Kidney (tissue), 14 donors: ENCODE results near the gene CHST3. TPM values are rescaled to one million over a fixed set of nuclear protein-coding genes. Genes with fewer than 3 reads are reported as not detected.

Experiments used
- DNase-seq, 5 donors: peaks; one replicate each; pipeline ENCODE4 v3.0.0-alpha.2; 2013 to 2020
- FAIRE-seq: peaks from 2 replicates; lab custom pipeline; 2012; peaks lifted over from hg19 to GRCh38; lab: Jason Lieb, UNC
- H3K27ac ChIP-seq, 2 donors: one replicate each; pipeline ENCODE4 v1.7.0; 2013; ENCODE audit warnings: low read depth in 2 of 2, low read length in 2 of 2, inconsistent platforms in 1 of 2
- H3K27me3 ChIP-seq: one replicate; pipeline ENCODE4 v1.7.1; 2013; ENCODE audit warnings: low read length, inconsistent platforms; ENCODE audit not compliant: control insufficient read depth, insufficient read depth
- H3K36me3 ChIP-seq, 3 donors: one replicate each; pipeline versions ENCODE4 v1.7.0 to v1.7.1; 2013; ENCODE audit warnings: low read length in 3 of 3, control low read depth in 1 of 3, inconsistent platforms in 1 of 3; ENCODE audit not compliant: insufficient read depth in 3 of 3, control insufficient read depth in 2 of 3
- H3K4me1 ChIP-seq, 3 donors: one replicate each; pipeline versions ENCODE4 v1.7.0 to v1.7.1; 2013; ENCODE audit warnings: low read length in 3 of 3, inconsistent platforms in 1 of 3, low read depth in 1 of 3; ENCODE audit not compliant: control insufficient read depth in 2 of 3, insufficient read depth in 2 of 3
- H3K4me3 ChIP-seq, 3 donors: one replicate each; pipeline versions ENCODE4 v1.7.0 to v1.8.1; 2013; ENCODE audit warnings: low read length in 3 of 3, control low read depth in 1 of 3, inconsistent platforms in 1 of 3
- H3K9ac ChIP-seq, 3 donors: one replicate each; pipeline versions ENCODE4 v1.7.0 to v1.7.1; 2013; ENCODE audit warnings: low read length in 3 of 3, control low read depth in 1 of 3, inconsistent platforms in 1 of 3
- H3K9me3 ChIP-seq, 3 donors: one replicate each; pipeline versions ENCODE4 v1.7.0 to v1.7.1; 2013; ENCODE audit warnings: low read length in 3 of 3, control low read depth in 1 of 3, inconsistent platforms in 1 of 3; ENCODE audit not compliant: control insufficient read depth in 2 of 3, insufficient read depth in 1 of 3
- intact Hi-C: fragments of 100-400 bp; cut with DNase I; formaldehyde crosslinking; loops from one replicate; pipeline ENCODE4 v1.11.1; 2022
- polyA plus RNA-seq: library from polyadenylated mRNA; stranded (reverse); fragments of 350-450 nt; fragmentation: Illumina TruSeq; extraction: RNeasy Lipid Tissue Mini Kit (QIAGEN cat#74804); gene quantifications from one replicate; pipeline ENCODE4 v1.2.3, GENCODE V29; 2014; ENCODE audit warnings: low read depth, low replicate concordance; ENCODE audit not compliant: insufficient read depth
- total RNA-seq: library from RNA; stranded (reverse); fragmentation: NEBNext Ultra II Directional; extraction: Animal tissue kit (Norgen Biotek cat#: 25700); gene quantifications from one replicate; pipeline ENCODE4 v1.2.1, GENCODE V29; 2021
- TF ChIP-seq, protein P1 (sequence below): IDR thresholded peaks from 3 replicates; pipeline ENCODE4 v1.5.1; 2012; ENCODE audit warnings: mild to moderate bottlenecking, moderate library complexity, borderline replicate concordance; ENCODE audit not compliant: insufficient read depth; ENCODE audit errors: extremely low read depth
- donor health status: control.
- donor health status: control.
- donor health status: control.
- donor health status: control.
- donor health status: control.
- donor health status: DM: yes; HTN: yes; CAD: no.
- donor health status: Normal renal cell carcinoma (clear cell type).

Gene CHST3
- total and polyA plus RNA-seq, 2 donors from 2014 or later, result 9.1 to 31.5 TPM

DNA sequence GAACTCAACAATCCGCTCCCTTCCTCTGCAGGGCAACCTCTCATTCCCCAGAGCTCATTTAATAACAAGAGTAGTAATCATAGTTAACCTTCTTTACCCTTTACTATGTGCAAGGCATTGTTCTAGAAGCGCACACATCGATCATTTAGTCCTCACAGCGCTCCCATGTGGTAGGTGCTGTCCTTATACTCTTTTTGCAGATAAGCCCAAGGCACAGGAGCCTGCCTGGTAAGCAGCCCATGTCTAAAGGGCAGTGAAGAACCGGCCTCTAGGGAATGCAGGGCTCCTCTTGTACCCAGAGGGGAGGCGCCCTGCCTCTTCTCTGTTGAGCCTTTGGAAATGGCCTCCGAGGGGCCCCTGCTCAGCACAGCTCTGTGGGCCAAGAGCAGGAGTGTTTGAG lies 14.3 kb downstream of the CHST3 start:
- no peak overlapping the region for H3K9ac ChIP-seq

DNA sequence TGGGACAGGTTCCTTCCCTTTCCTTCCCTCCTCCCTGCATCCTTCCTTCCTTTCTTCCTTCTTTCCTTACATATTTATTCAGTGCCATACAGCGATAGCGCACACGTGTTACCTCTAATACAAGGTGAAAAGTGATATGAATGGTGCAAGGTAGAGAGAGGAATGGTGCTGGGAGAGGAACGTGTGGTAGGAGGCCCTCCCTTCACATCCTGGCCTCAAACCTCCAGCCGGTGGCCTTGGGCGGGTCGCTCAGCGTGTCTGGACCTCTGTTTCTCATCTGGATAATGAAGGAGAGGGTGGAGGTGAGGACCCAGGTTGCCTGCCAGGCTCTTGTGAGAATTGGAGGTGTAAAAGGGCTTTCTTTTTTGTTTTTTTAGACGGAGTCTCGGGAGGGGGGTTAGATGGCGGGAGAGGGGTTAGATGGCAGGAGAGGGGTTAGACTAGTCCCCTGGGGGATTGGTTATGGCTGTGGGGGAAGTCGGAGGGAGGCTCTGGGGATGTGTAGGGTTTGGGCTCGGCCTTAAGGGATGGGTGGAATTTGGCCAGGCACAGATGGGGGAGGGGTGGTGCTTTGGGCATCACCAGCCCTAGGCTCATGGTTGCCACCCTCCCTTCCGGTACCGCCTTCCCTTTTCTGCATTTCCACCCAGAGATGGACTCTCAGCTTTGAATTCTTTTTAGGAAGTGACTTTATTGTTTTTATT lies 14.9 kb downstream of the CHST3 start:
- Histone ChIP-seq H3K4me3 (no peak overlapping the region), H3K27me3 (no peaks in the 10 kb centered on the region), H3K27ac (no peak overlapping the region), H3K36me3 (no peaks in the 10 kb centered on the region), H3K4me1 (peaks cover 7 to 49% (median 33%) of the 10 kb centered on the region in 3 donors), H3K9ac (no peak overlapping the region), H3K9me3 (no peaks in the 10 kb centered on the region)
- TF ChIP-seq, protein P1, sequence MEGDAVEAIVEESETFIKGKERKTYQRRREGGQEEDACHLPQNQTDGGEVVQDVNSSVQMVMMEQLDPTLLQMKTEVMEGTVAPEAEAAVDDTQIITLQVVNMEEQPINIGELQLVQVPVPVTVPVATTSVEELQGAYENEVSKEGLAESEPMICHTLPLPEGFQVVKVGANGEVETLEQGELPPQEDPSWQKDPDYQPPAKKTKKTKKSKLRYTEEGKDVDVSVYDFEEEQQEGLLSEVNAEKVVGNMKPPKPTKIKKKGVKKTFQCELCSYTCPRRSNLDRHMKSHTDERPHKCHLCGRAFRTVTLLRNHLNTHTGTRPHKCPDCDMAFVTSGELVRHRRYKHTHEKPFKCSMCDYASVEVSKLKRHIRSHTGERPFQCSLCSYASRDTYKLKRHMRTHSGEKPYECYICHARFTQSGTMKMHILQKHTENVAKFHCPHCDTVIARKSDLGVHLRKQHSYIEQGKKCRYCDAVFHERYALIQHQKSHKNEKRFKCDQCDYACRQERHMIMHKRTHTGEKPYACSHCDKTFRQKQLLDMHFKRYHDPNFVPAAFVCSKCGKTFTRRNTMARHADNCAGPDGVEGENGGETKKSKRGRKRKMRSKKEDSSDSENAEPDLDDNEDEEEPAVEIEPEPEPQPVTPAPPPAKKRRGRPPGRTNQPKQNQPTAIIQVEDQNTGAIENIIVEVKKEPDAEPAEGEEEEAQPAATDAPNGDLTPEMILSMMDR, result no peak
- DNase-seq (no peak), FAIRE-seq (no peak)
- intact Hi-C loops, result no loop called here

More for the DNA sequence above, 14.3 kb downstream of the CHST3 start:
- no peaks in the 10 kb centered on the region for H3K9me3 ChIP-seq
- H3K27me3 ChIP-seq, result no peaks in the 10 kb centered on the region
- H3K36me3 ChIP-seq, result no peaks in the 10 kb centered on the region
- no peak overlapping the region for H3K27ac ChIP-seq
- no peak overlapping the region for H3K4me3 ChIP-seq
- TF ChIP-seq, protein P1, result no peak
- DNase-seq (no peak), FAIRE-seq (no peak)
- peaks cover 7 to 52% (median 33%) of the 10 kb centered on the region in 3 donors for H3K4me1 ChIP-seq
- intact Hi-C loops, result no loop called here

DNA sequence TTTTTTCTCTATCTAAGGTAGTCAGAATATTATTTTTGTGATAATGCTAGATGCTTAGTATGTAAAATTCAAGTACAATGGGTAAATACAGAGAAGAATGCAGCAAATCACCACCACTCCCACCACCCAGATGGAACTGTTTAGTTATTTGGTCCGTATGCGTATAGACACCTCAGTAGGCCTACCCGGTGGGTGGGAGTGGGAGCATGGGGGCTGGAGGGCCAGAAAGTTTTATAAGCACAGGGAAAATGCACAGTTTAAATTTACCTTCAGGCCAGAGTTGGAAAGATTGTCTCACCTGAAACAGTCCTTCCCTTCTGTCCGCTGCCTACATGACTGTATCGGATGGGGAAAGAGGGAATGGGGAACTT lies 15.5 kb downstream of the CHST3 start:
- DNase-seq (no peak), FAIRE-seq (no peak)
- intact Hi-C loops, result no loop called here
- Histone ChIP-seq H3K27ac (no peak overlapping the region), H3K4me3 (no peak overlapping the region), H3K36me3 (no peaks in the 10 kb centered on the region), H3K9me3 (no peaks in the 10 kb centered on the region), H3K4me1 (peaks cover 7 to 44% (median 37%) of the 10 kb centered on the region in 3 donors), H3K9ac (no peak overlapping the region), H3K27me3 (no peaks in the 10 kb centered on the region)
- TF ChIP-seq, protein P1, result no peak
